Measurements from ENCODE around the gene FAM221A.
"Not testable (repeated sequence)": the region's sequence is repeated elsewhere in the genome, so short reads cannot be mapped to it uniquely, and the experiment has no call there.

FAM221A gene

GRCh38 chr7:23679898-23680413, at the start of gene FAM221A:
Gene FAM221A, plus strand, starts transcription at chr7:23680199. Its CDS starts 20 bp downstream, at chr7:23680219.
- peak; percentile 33 for DNase-seq

- no peak for DNase-seq
These were observed 46.6 kb upstream of the FAM221A start for GRCh38 chr7:23633417-23633816.

GRCh38 chr7:23645822-23646221, 34.2 kb upstream of the FAM221A start:
- no peak for DNase-seq

GRCh38 chr7:23653942-23654341, 26.1 kb upstream of the FAM221A start:
- DNase-seq: no peak

GRCh38 chr7:23654508-23654907, 25.5 kb upstream of the FAM221A start:
- no peak for DNase-seq

GRCh38 chr7:23655433-23655832, 24.6 kb upstream of the FAM221A start:
- DNase-seq: no peak

GRCh38 chr7:23658831-23659427, 21.1 kb upstream of the FAM221A start:
- no peak for DNase-seq

GRCh38 chr7:23661385-23661784, 18.6 kb upstream of the FAM221A start:
- no peak for DNase-seq

GRCh38 chr7:23662124-23662983, 17.6 kb upstream of the FAM221A start:
- DNase-seq: no peak

- no peak for DNase-seq
These were observed 17.1 kb upstream of the FAM221A start for GRCh38 chr7:23662984-23663313.

GRCh38 chr7:23664122-23664521, 15.9 kb upstream of the FAM221A start:
- DNase-seq: no peak

- no peak for DNase-seq
These were observed 8.0 kb upstream of the FAM221A start for GRCh38 chr7:23672033-23672432.

- peak; percentile 50 for DNase-seq
These were observed 711 bp downstream of the FAM221A start for GRCh38 chr7:23680414-23681405.

- DNase-seq: not testable (repeated sequence)
These were observed 4.0 kb downstream of the FAM221A start for GRCh38 chr7:23684041-23684440.

- DNase-seq: no peak
These were observed 5.7 kb downstream of the FAM221A start for GRCh38 chr7:23685731-23686130.

- DNase-seq: no peak
These were observed 7.0 kb downstream of the FAM221A start for GRCh38 chr7:23687011-23687410.

- no peak for DNase-seq
These were observed 9.2 kb downstream of the FAM221A start for GRCh38 chr7:23689165-23689564.

GRCh38 chr7:23691320-23691719, 11.3 kb downstream of the FAM221A start:
- no peak for DNase-seq

- no peak for DNase-seq
These were observed 13.2 kb downstream of the FAM221A start for GRCh38 chr7:23693224-23693623.

GRCh38 chr7:23696916-23697441, 17.0 kb downstream of the FAM221A start:
- no peak for DNase-seq

GRCh38 chr7:23698822-23699221, 18.8 kb downstream of the FAM221A start:
- DNase-seq: no peak

- DNase-seq: no peak
These were observed 20.0 kb downstream of the FAM221A start for GRCh38 chr7:23700046-23700445.

All from NCI-H2081 treated with DMSO at 0.1 percent for 48 hours (cell line).